Aorta (tissue), 5 donors: Measurements from ENCODE around the gene CHSY1. TPM values are rescaled to one million over a fixed set of nuclear protein-coding genes. Genes with fewer than 3 reads are reported as not detected.

Experiments
- ATAC-seq: fragments of 200-7000 bp; cut with Tn5 transposase; one replicate; pipeline ENCODE4 v1.9.1; 2022; ENCODE audit warnings: moderate library complexity; ENCODE audit not compliant: low FRiP score
- DNase-seq, 2 donors: peaks; one replicate each; pipeline ENCODE4 v3.0.0-alpha.2; 2020
- H3K27ac ChIP-seq, 2 donors: one replicate each; pipeline ENCODE4 v1.5.1; 2013; ENCODE audit warnings: low read length in 2 of 2, mild to moderate bottlenecking in 2 of 2, moderate library complexity in 2 of 2, control low read depth in 1 of 2, inconsistent platforms in 1 of 2, low read depth in 1 of 2
- H3K27me3 ChIP-seq, 2 donors: one replicate each; pipeline ENCODE4 v1.6.1; 2013; ENCODE audit warnings: control low read depth in 1 of 2, low read length in 1 of 2, mild to moderate bottlenecking in 1 of 2, moderate library complexity in 1 of 2; ENCODE audit not compliant: insufficient read depth in 2 of 2, control insufficient read depth in 1 of 2
- H3K36me3 ChIP-seq, 2 donors: one replicate each; pipeline ENCODE4 v1.6.1; 2013; ENCODE audit warnings: control low read depth in 1 of 2, low read length in 1 of 2, mild to moderate bottlenecking in 1 of 2; ENCODE audit not compliant: insufficient read depth in 2 of 2, control insufficient read depth in 1 of 2
- H3K4me1 ChIP-seq, 2 donors: one replicate each; pipeline ENCODE4 v1.6.1; 2013; ENCODE audit warnings: low read length in 2 of 2, control low read depth in 1 of 2, mild to moderate bottlenecking in 1 of 2, moderate library complexity in 1 of 2; ENCODE audit not compliant: insufficient read depth in 2 of 2, control insufficient read depth in 1 of 2
- H3K4me3 ChIP-seq, 2 donors: one replicate each; pipeline ENCODE4 v1.5.1; 2013; ENCODE audit warnings: low read length in 2 of 2, control low read depth in 1 of 2, mild to moderate bottlenecking in 1 of 2
- H3K9me3 ChIP-seq: one replicate; pipeline ENCODE4 v1.6.1; 2013; ENCODE audit warnings: mild to moderate bottlenecking, low read length; ENCODE audit not compliant: control insufficient read depth
- WGBS, 2 donors: extraction: QIAGEN DNeasy Blood & Tissue Kit; methylation state at CpG; one replicate each; pipeline ENCODE4 v1.1.7; 2013; 5-methylcytosine and 5-hydroxymethylcytosine counted together
- intact Hi-C, 2 donors: fragments of 100-400 bp; cut with DNase I; formaldehyde crosslinking; loops; one replicate each; pipeline versions ENCODE4 v1.14.2 to v1.15.0; 2022
- polyA plus RNA-seq, 2 donors: library from polyadenylated mRNA; stranded (reverse); fragments of 200-250 nt; gene quantifications; one replicate each; pipeline ENCODE4 v1.2.3, GENCODE V29; 2013
- total RNA-seq, 2 donors: library from RNA; stranded (reverse); fragmentation: NEBNext Ultra II Directional; extraction: Animal tissue kit (Norgen Biotek cat#: 25700); gene quantifications; one replicate each; pipeline ENCODE4 v1.2.1, GENCODE V29; 2021
- donor health status: healthy with polysubstance abuse.
- donor health status: Bipolar disorder and iron deficiency.
- donor health status: DM: no; HTN: no; CAD: no.
- donor health status: DM: no; HTN: no; CAD: no.
- donor health status: DM: yes; HTN: yes; CAD: no.

The CHSY1 gene
- total and polyA plus RNA-seq, 4 donors, result 10.8 to 78.4 (median 49.8) TPM

- intact Hi-C loops, result loop anchor here (2.0 to 10.0 kb wide), 5 partner anchors 54 to 336 kb away; partner anchors contain the start of gene LRRK1 (in 1 of the 2)
- Histone ChIP-seq H3K27me3 (no peaks in the 10 kb centered on the region), H3K4me3 (peak overlapping the region; percentile 65 to 70), H3K4me1 (peaks cover 2 to 4% of the 10 kb centered on the region in 2 donors), H3K27ac (peak overlapping the region; percentile 33 to 92), H3K36me3 (no peaks in the 10 kb centered on the region), H3K9me3 (no peaks in the 10 kb centered on the region)
- WGBS, 2 donors, result 0 to 1% methylated on average over 88 to 150 of the region's 150 CpGs
- DNase-seq (peak in 1 of 2 donors; percentile 83), ATAC-seq (no peak)
Observed at GRCh38 chr15:101250873-101251829, 697 bp downstream of the CHSY1 start.

DNA sequence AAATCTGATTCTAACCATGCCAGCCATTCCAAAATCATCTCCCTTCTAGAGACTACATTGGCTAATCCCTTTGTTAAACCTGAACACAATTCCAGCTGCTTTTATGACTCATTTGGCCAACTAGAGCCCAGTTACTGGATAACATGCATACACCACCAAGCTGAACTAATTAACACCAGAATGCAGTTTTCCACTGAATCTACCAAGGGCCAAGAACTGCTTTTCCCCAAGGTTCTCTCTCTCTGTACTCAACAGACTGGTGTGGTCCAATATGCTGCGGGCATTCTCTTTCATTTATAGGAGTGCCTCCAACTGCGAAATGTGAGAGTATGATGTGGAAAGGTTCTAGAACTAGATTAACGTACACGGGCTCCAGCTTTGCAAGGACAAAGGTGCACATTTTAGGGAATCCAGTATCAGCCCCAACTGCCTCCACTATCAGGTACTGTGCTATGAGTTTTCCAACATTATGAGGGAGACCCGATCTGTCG, 1.5 kb downstream of the CHSY1 start:
- Histone ChIP-seq H3K27me3 (no peaks in the 10 kb centered on the region), H3K9me3 (no peaks in the 10 kb centered on the region), H3K4me3 (peak overlapping the region; percentile 65 to 70), H3K27ac (peak overlapping the region in 1 of 2 donors; percentile 11), H3K4me1 (peaks cover 2 to 7% of the 10 kb centered on the region in 2 donors), H3K36me3 (no peaks in the 10 kb centered on the region)
- ATAC-seq (peak; percentile 1), DNase-seq (no peak)
- intact Hi-C loops, result loop anchor here (2.0 to 10.0 kb wide), 5 partner anchors 53 to 336 kb away; partner anchors contain the start of gene LRRK1 (in 1 of the 2)
- 2 to 4% methylated on average over 6 of the region's 6 CpGs for WGBS, 2 donors

GRCh38 chr15:101248274-101248673, 3.6 kb downstream of the CHSY1 start:
- H3K27me3 ChIP-seq, result no peaks in the 10 kb centered on the region
- WGBS, 2 donors, result 53 to 56% methylated on average over 3 of the region's 3 CpGs
- no peak for ATAC-seq
- no peaks in the 10 kb centered on the region for H3K9me3 ChIP-seq
- no peaks in the 10 kb centered on the region for H3K36me3 ChIP-seq
- H3K4me1 ChIP-seq, result peaks cover 4 to 8% of the 10 kb centered on the region in 2 donors
- intact Hi-C loops, result loop anchor here in 1 of 2 donors (5.0 kb wide), 1 partner anchor 41 kb away; no protein-coding TSS in a partner anchor
- no peak overlapping the region for H3K27ac ChIP-seq
- H3K4me3 ChIP-seq, result no peak overlapping the region
- DNase-seq, result no peak

DNA sequence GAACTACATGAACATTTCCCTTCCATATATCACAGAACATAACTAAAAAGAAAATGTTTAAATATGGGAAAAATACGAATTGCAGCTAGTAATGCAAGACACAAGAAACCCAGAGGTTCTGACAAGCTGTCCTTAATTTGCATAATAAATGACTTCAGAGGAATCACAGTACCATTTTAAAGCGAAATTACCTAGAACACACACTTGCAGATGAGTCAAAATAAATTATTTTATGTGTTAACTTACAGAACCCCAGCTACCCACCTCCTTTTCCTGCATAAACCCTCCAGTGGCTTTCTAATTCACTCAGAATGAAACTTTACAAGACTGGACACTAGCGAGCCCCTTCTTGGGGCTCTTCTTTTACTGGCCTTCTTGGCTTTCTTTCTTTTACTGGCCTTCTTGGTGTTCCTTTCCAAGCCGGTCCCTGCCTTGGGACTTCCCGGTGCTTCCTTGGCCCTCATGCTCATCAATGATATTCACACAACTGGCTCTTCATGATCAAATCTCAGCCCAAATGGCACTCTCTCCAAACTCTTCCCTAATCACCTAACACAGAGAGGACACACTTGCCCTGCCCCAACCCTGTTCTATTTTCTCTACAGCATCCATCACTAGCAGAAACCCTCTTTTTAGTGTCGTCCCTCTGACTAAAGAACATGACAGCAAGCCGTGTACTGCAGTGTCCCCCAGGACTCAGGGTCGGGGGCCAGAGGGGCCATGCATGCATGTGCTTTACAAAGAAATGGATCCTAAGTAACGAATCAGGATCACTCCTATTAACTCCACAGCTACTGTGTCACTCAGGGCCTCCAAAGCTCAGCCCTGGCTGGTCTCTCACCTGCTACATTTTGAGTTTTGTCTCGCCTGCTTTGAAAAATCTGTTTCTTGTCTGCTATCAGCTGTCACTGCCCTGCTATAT, 4.8 kb downstream of the CHSY1 start:
- H3K27me3 ChIP-seq, result no peaks in the 10 kb centered on the region
- peak overlapping the region; percentile 32 to 58 for H3K27ac ChIP-seq
- peaks cover 4 to 8% of the 10 kb centered on the region in 2 donors for H3K4me1 ChIP-seq
- intact Hi-C loops, result loop anchor here in 1 of 2 donors (5.0 kb wide), 1 partner anchor 40 kb away; no protein-coding TSS in a partner anchor
- H3K9me3 ChIP-seq, result no peaks in the 10 kb centered on the region
- DNase-seq (no peak), ATAC-seq (no peak)
- WGBS, 2 donors, result 78% methylated on average over 10 of the region's 10 CpGs
- no peaks in the 10 kb centered on the region for H3K36me3 ChIP-seq
- H3K4me3 ChIP-seq, result no peak overlapping the region

GRCh38 chr15:101246391-101246790, 5.5 kb downstream of the CHSY1 start:
- Histone ChIP-seq H3K27ac (peak overlapping the region in 1 of 2 donors; percentile 58), H3K36me3 (no peaks in the 10 kb centered on the region), H3K27me3 (no peaks in the 10 kb centered on the region), H3K4me3 (no peak overlapping the region), H3K4me1 (peaks cover 4 to 8% of the 10 kb centered on the region in 2 donors), H3K9me3 (no peaks in the 10 kb centered on the region)
- no peak for DNase-seq
- 3 to 16% methylated on average over 6 of the region's 6 CpGs for WGBS, 2 donors
- intact Hi-C loops, result loop anchor here in 1 of 2 donors (5.0 kb wide), 1 partner anchor 39 kb away; no protein-coding TSS in a partner anchor
- no peak for ATAC-seq

GRCh38 chr15:101244889-101245668, 6.8 kb downstream of the CHSY1 start:
- DNase-seq, result no peak
- 93 to 94% methylated on average over 14 of the region's 14 CpGs for WGBS, 2 donors
- peaks cover 4 to 8% of the 10 kb centered on the region in 2 donors for H3K4me1 ChIP-seq
- no peaks in the 10 kb centered on the region for H3K36me3 ChIP-seq
- no peaks in the 10 kb centered on the region for H3K9me3 ChIP-seq
- intact Hi-C loops, result loop anchor here in 1 of 2 donors (5.0 kb wide), 1 partner anchor 38 kb away; no protein-coding TSS in a partner anchor
- H3K27me3 ChIP-seq, result no peaks in the 10 kb centered on the region
- no peak for ATAC-seq
- H3K4me3 ChIP-seq, result no peak overlapping the region
- H3K27ac ChIP-seq, result no peak overlapping the region

DNA sequence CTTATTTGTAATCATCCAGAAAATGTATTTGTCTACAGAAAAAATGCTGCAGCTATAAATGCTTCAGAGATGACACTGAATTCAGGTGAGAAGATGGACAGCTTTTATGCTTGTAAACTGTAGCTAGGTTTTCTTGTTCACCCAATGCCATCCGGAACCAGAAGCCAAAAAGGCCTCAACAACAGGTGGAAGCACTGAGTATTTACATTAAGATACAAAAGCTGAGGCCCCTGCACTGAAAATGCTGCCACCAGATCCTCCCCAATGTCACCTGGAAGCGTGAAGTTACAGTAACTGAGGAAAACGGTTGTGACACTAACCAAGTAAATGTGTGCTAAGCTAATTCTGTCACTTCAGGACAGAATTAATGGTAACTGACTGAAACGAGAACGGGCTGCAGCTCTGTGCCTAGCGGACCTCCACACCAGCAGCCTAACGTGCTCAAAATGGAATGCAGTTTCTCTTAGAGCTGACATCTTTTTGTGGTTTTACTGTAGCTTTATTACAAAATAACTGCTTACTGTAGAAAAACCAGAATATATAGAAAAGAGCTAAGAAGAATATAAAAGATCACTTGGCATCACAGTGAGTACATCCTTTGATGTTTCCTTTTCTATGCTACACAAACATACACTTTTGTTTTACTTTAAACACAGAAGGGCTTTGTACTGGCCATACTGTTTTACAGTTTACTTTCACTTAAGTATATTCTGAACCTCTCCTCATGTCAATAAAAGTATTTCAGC, 7.6 kb downstream of the CHSY1 start:
- no peak overlapping the region for H3K27ac ChIP-seq
- H3K4me3 ChIP-seq, result no peak overlapping the region
- DNase-seq (no peak), ATAC-seq (no peak)
- no peaks in the 10 kb centered on the region for H3K36me3 ChIP-seq
- intact Hi-C loops, result no loop called here
- WGBS, 2 donors, result 22 to 27% methylated on average over 7 of the region's 7 CpGs
- no peaks in the 10 kb centered on the region for H3K9me3 ChIP-seq
- no peaks in the 10 kb centered on the region for H3K27me3 ChIP-seq
- H3K4me1 ChIP-seq, result peaks cover 2 to 8% of the 10 kb centered on the region in 2 donors
